PFSK-1 (cell line): ENCODE measurements around the gene LITAF.

ENCODE experiments used
- FOXP2 ChIP-seq: optimal IDR thresholded peaks from 2 replicates; pipeline ENCODE3; 2011; ENCODE audit warnings: borderline replicate concordance, control low read depth, inconsistent platforms; ENCODE audit not compliant: insufficient read depth; ENCODE audit errors: extremely low read length, extremely low read depth
- POLR2AphosphoS5 ChIP-seq: IDR thresholded peaks from 2 replicates; pipeline ENCODE4 v1.6.1; 2012; ENCODE audit warnings: low read depth, mild to moderate bottlenecking, control low read depth, low read length, moderate library complexity
- SIN3A ChIP-seq: IDR thresholded peaks from 2 replicates; pipeline ENCODE4 v1.6.1; 2012; ENCODE audit warnings: mild to moderate bottlenecking, low read length, moderate library complexity, borderline replicate concordance; ENCODE audit not compliant: insufficient read depth
- TAF1 ChIP-seq: IDR thresholded peaks from 2 replicates; pipeline ENCODE4 v1.6.1; 2012; ENCODE audit warnings: low read length, control low read depth, borderline replicate concordance; ENCODE audit not compliant: insufficient read depth
- TF ChIP-seq, protein P1 (sequence below), 2 experiments: IDR thresholded peaks; 2 replicates each; pipeline versions ENCODE4 v1.6.1 to v1.8.0; 2011 to 2012; ENCODE audit warnings: low read depth in 2 of 2, low read length in 2 of 2, control low read depth in 1 of 2, inconsistent platforms in 1 of 2, mild to moderate bottlenecking in 1 of 2, moderate library complexity in 1 of 2; ENCODE audit not compliant: insufficient read depth in 1 of 2

LITAF gene

DNA sequence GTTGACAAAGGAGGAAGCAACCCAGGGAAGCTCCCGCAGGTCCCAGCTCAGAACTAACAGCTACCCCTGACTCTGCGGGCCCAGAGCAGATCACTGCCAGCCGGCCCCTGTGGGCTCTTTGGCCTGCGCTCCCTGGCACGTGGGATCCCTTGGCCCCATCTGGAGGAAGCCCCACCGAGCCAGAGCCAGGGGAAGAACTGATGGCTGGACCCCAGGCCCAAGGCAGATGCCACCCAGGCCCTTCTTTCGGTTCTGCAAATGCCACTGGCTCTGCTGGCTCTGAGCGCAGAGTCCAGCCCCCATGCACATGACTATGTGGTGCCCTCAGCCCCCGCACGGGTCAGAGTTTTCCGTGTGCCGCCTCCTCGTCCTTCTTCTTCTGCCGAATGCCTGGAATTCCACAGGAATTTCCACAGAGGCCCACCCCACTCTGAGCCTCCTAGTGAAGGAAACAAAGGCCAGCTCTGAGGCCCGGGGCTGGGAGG, 45.8 kb upstream of the LITAF start:
- no peak for TF ChIP-seq POLR2AphosphoS5
- TF ChIP-seq, protein P1, sequence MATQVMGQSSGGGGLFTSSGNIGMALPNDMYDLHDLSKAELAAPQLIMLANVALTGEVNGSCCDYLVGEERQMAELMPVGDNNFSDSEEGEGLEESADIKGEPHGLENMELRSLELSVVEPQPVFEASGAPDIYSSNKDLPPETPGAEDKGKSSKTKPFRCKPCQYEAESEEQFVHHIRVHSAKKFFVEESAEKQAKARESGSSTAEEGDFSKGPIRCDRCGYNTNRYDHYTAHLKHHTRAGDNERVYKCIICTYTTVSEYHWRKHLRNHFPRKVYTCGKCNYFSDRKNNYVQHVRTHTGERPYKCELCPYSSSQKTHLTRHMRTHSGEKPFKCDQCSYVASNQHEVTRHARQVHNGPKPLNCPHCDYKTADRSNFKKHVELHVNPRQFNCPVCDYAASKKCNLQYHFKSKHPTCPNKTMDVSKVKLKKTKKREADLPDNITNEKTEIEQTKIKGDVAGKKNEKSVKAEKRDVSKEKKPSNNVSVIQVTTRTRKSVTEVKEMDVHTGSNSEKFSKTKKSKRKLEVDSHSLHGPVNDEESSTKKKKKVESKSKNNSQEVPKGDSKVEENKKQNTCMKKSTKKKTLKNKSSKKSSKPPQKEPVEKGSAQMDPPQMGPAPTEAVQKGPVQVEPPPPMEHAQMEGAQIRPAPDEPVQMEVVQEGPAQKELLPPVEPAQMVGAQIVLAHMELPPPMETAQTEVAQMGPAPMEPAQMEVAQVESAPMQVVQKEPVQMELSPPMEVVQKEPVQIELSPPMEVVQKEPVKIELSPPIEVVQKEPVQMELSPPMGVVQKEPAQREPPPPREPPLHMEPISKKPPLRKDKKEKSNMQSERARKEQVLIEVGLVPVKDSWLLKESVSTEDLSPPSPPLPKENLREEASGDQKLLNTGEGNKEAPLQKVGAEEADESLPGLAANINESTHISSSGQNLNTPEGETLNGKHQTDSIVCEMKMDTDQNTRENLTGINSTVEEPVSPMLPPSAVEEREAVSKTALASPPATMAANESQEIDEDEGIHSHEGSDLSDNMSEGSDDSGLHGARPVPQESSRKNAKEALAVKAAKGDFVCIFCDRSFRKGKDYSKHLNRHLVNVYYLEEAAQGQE (IDR thresholded peaks at IDR 0.05; ENCODE audit: insufficient read depth in 1 of 2, low read depth in 2 of 2, low read length in 2 of 2) = no peak
- TF ChIP-seq TAF1 = no peak
- no peak for TF ChIP-seq SIN3A
- TF ChIP-seq FOXP2 = no peak

DNA sequence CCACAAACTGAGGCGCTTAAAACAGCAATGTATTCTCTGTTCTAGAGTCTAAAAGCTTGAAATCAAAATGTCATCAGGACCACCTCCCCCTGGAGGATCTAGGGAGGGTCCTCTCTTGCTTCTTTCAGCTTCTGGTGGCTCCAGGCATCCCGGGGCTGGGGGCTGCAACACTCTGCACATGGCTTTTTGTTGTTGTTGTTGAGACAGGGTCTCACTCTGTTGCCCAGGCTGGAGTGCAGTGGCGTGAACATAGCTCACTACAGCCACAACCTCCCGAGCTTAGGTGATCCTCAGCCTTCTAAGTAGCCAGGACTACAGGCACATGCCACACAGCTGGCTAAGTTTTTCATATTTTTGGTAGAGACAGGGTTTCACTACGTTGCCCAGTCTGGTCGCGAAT, 44.5 kb upstream of the LITAF start:
- no peak for TF ChIP-seq SIN3A
- no peak for TF ChIP-seq FOXP2
- TF ChIP-seq, protein P1 (IDR thresholded peaks at IDR 0.05; ENCODE audit: insufficient read depth in 1 of 2, low read depth in 2 of 2, low read length in 2 of 2) = no peak
- no peak for TF ChIP-seq TAF1
- TF ChIP-seq POLR2AphosphoS5 = no peak

DNA sequence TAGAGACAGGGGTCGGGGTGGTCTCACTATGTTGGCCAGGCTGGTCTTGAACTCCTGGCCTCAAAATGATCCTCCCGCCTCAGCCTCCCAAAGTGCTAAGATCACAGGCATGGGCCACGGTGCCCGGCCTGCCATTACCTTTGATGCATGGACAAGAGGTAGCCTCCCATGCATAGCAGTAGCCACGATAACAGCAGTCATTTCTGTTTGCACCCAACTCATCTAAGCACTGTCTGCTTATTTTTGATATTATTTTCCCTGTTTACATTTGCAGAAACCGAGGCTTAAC, 44.0 kb upstream of the LITAF start:
- TF ChIP-seq TAF1 (no peak), POLR2AphosphoS5 (no peak), FOXP2 (no peak), SIN3A (no peak)
- TF ChIP-seq, protein P1 (IDR thresholded peaks at IDR 0.05; ENCODE audit: insufficient read depth in 1 of 2, low read depth in 2 of 2, low read length in 2 of 2) = no peak

DNA sequence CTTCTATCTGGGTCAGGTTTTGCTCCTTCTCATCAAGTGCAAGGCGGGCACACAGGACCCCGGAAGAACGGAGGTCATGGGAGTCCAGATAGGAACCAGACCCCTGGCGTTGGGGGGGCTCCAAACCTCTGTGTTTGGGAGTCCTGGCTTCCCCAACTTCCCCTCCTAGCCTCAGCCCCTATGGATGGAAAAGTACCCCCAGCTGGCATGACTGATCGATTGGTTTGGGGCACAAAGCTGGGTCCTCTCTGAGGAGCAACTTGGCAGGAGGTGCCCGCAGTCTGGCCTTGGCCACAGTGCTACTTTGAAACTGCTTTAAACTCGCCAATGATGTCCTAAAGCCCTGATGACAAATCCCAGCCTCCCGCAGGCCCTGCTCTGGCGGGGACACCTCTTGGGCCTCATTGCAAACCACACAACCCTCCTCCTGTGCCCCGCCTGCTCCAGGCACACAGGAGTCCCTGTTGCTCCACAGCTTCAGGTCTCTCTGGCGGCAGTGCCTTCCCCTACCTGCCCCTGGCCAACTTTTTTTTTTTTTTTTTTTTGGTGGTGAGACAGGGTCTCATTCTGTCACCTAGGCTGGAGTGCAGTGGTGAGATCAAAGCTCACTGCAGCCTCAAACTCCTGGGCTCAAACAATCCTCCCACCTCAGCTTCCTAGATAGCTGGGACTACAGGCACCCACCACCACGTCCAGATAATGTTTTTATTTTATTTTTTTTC, 43.5 kb upstream of the LITAF start:
- TF ChIP-seq, protein P1 (IDR thresholded peaks at IDR 0.05; ENCODE audit: insufficient read depth in 1 of 2, low read depth in 2 of 2, low read length in 2 of 2) = no peak
